Common myeloid progenitor, CD34-positive (primary cell): ENCODE results near the gene HIVEP2.

Source experiments
- CTCF ChIA-PET: fragments of 350-600 bp; sonication (Branson Sonifier 250); formaldehyde crosslinking; loops from one replicate; lab custom pipeline; 2021; ENCODE audit warnings: antibody characterized with exemption; lab: Charles Lee
- POLR2A ChIA-PET: fragments of 350-600 bp; sonication (Branson Sonifier 250); formaldehyde crosslinking; loops from one replicate; lab custom pipeline; 2021; ENCODE audit warnings: antibody characterized with exemption; lab: Charles Lee
- DNase-seq, 3 donors: peaks; one replicate each; pipeline versions ENCODE4 v3.0.0 to v3.0.0-alpha.2; 2013
- H3K27ac ChIP-seq, 2 experiments: 1 replicate in 1 of 2; 2 replicates in 1 of 2; pipeline ENCODE4 v1.7.0; 2013; ENCODE audit warnings: inconsistent platforms in 2 of 2, low read length in 2 of 2, mild to moderate bottlenecking in 2 of 2, low read depth in 1 of 2, moderate library complexity in 1 of 2; ENCODE audit not compliant: severe bottlenecking in 2 of 2, insufficient read depth in 1 of 2, poor library complexity in 1 of 2
- H3K27me3 ChIP-seq, 5 experiments: replicated peaks in 2 of 5; 1 replicate in 3 of 5; 2 replicates in 2 of 5; pipeline versions ENCODE4 v1.6.1 to v1.7.0; 2013; ENCODE audit warnings: low read length in 4 of 5, mild to moderate bottlenecking in 2 of 5, moderate library complexity in 2 of 5, inconsistent platforms in 1 of 5; ENCODE audit not compliant: insufficient read depth in 5 of 5, control insufficient read depth in 4 of 5
- H3K36me3 ChIP-seq, 4 experiments: 1 replicate in 2 of 4; 2 replicates in 2 of 4; pipeline versions ENCODE4 v1.6.1 to v1.7.0; 2013; ENCODE audit warnings: low read length in 3 of 4, control low read depth in 1 of 4, mild to moderate bottlenecking in 1 of 4; ENCODE audit not compliant: control insufficient read depth in 4 of 4, insufficient read depth in 4 of 4
- H3K4me1 ChIP-seq, 4 experiments: 1 replicate in 3 of 4; 2 replicates in 1 of 4; pipeline versions ENCODE4 v1.6.1 to v1.7.1; 2013; ENCODE audit warnings: low read length in 3 of 4, mild to moderate bottlenecking in 3 of 4, control low read depth in 1 of 4, inconsistent platforms in 1 of 4, moderate library complexity in 1 of 4; ENCODE audit not compliant: control insufficient read depth in 4 of 4, insufficient read depth in 4 of 4; ENCODE audit errors: control extremely low read depth in 1 of 4
- H3K4me3 ChIP-seq, 7 experiments: 1 replicate in 4 of 7; 2 replicates in 3 of 7; pipeline versions ENCODE4 v1.5.1 to v1.7.0; 2013; ENCODE audit warnings: mild to moderate bottlenecking in 7 of 7, low read length in 6 of 7, moderate library complexity in 6 of 7, inconsistent platforms in 2 of 7, low read depth in 2 of 7, control low read depth in 1 of 7; ENCODE audit not compliant: insufficient read depth in 4 of 7, control insufficient read depth in 1 of 7; ENCODE audit errors: extremely low read depth in 1 of 7
- H3K9me3 ChIP-seq, 5 experiments: 1 replicate in 4 of 5; 2 replicates in 1 of 5; pipeline versions ENCODE4 v1.6.1 to v1.7.1; 2013; ENCODE audit warnings: low read length in 4 of 5, mild to moderate bottlenecking in 2 of 5, inconsistent platforms in 1 of 5, low read depth in 1 of 5, moderate library complexity in 1 of 5; ENCODE audit not compliant: control insufficient read depth in 4 of 5, insufficient read depth in 2 of 5; ENCODE audit errors: control extremely low read depth in 1 of 5
- WGBS: methylation state at CpG from one replicate; pipeline ENCODE4 v1.1.5; 2013; ENCODE audit not compliant: insufficient coverage; 5-methylcytosine and 5-hydroxymethylcytosine counted together

Gene HIVEP2

GRCh38 chr6:142800240-142800639 is 144.7 kb downstream of the HIVEP2 start:
- ChIA-PET POLR2A (no interaction called here), CTCF (no interaction called here)
- Histone ChIP-seq H3K9me3 (no peaks in the 10 kb centered on the region), H3K27me3 (no peaks in the 10 kb centered on the region), H3K27ac (no peak overlapping the region), H3K36me3 (peaks cover 0 to 11% (median 0%) of the 10 kb centered on the region in 4 experiments), H3K4me1 (no peaks in the 10 kb centered on the region), H3K4me3 (no peak overlapping the region)
- no peak for DNase-seq

DNA sequence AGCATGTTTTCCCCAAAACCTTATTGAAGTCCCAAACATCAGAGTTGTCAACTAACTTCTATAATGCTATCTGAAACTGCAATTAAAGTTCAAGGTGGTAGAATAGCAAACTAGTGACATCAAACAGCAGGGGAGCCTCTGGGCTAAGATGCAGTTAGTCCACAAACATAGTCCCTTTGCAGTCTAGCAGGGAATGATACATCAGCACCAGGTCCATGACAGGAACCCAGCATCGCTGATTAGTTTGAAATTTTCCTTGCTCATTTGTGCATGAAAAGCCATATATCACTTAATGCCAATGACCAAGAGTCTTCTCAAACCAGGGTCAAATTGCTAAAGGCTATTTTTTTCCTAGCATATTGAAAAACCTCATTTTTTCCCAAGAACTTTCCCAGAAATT is 145.3 kb downstream of the HIVEP2 start:
- CTCF ChIA-PET = no interaction called here
- no peak overlapping the region for H3K4me3 ChIP-seq
- no peaks in the 10 kb centered on the region for H3K4me1 ChIP-seq
- 100% methylated on average over 1 of the region's 1 CpG for WGBS
- H3K27ac ChIP-seq = no peak overlapping the region
- no peaks in the 10 kb centered on the region for H3K27me3 ChIP-seq
- POLR2A ChIA-PET = no interaction called here
- no peak for DNase-seq
- no peaks in the 10 kb centered on the region for H3K9me3 ChIP-seq
- peaks cover 0 to 11% (median 0%) of the 10 kb centered on the region in 4 experiments for H3K36me3 ChIP-seq

DNA sequence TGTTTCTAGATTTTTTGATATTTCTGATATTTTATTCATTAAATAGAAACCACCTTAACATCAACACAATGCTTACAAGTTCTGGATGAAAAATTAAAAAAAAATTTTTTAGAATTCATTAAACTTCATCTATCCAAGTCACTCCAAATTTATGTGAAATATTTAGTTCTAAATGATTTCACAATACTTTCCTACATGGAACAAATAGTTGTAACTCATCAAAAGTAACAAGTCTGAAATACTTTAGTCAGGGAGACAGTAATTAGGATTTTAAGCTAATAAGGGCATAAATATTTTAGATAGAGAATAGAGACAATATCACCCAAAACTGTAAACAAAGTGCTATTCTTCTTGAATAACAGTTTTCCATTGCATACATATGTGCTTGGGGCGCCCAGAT is 147.8 kb downstream of the HIVEP2 start:
- H3K27me3 ChIP-seq = no peaks in the 10 kb centered on the region
- H3K36me3 ChIP-seq = peaks cover 0 to 11% (median 0%) of the 10 kb centered on the region in 4 experiments
- no peaks in the 10 kb centered on the region for H3K9me3 ChIP-seq
- no peak for DNase-seq
- H3K4me3 ChIP-seq = no peak overlapping the region
- CTCF ChIA-PET = no interaction called here
- WGBS = no CpG with 5 or more reads among the region's 1 CpG
- POLR2A ChIA-PET = no interaction called here
- H3K27ac ChIP-seq = no peak overlapping the region
- no peaks in the 10 kb centered on the region for H3K4me1 ChIP-seq

- POLR2A ChIA-PET = no interaction called here
Measured at GRCh38 chr6:142796571-142796970, 148.4 kb downstream of the HIVEP2 start.

DNA sequence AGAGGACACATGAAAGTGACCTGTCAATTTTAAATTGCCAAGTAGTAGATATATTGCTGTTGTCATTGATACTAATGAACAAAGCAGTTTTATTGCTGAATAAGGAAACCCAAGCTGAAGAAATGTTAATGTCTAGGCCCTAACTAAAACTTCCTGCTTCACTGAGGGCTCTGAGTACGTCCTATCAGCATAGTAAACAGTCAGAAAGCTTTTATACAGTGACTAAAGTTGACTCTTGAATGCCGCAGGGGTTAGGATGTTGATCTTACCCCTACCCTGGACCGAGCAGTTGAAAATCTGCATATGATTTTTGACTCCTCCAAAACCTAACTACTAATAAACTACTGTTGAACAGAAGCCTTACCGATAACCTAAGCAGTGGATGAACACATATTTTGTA is 149.0 kb downstream of the HIVEP2 start:
- Histone ChIP-seq H3K27me3 (no peaks in the 10 kb centered on the region), H3K27ac (no peak overlapping the region), H3K4me1 (no peaks in the 10 kb centered on the region), H3K9me3 (no peaks in the 10 kb centered on the region), H3K4me3 (no peak overlapping the region), H3K36me3 (peaks cover 0 to 10% (median 0%) of the 10 kb centered on the region in 4 experiments)
- 100% methylated on average over 2 of the region's 4 CpGs for WGBS
- no peak for DNase-seq
- ChIA-PET CTCF (interaction anchor here (0.6 kb wide), 1 partner anchor 34 kb away, joined by 3 read pairs; no protein-coding TSS in a partner anchor), POLR2A (no interaction called here)

More at GRCh38 chr6:142796571-142796970, 148.4 kb downstream of the HIVEP2 start:
- CTCF ChIA-PET = no interaction called here
- Histone ChIP-seq H3K9me3 (no peaks in the 10 kb centered on the region), H3K27me3 (no peaks in the 10 kb centered on the region), H3K36me3 (peaks cover 0 to 11% (median 0%) of the 10 kb centered on the region in 4 experiments), H3K4me3 (no peak overlapping the region), H3K27ac (no peak overlapping the region), H3K4me1 (no peaks in the 10 kb centered on the region)
- WGBS = 100% methylated on average over 4 of the region's 5 CpGs
- DNase-seq = no peak

- H3K4me3 ChIP-seq = no peak overlapping the region
- H3K27ac ChIP-seq = no peak overlapping the region
- H3K4me1 ChIP-seq = no peaks in the 10 kb centered on the region
- H3K36me3 ChIP-seq = peaks cover 0 to 10% (median 0%) of the 10 kb centered on the region in 4 experiments
- H3K27me3 ChIP-seq = no peaks in the 10 kb centered on the region
- no peaks in the 10 kb centered on the region for H3K9me3 ChIP-seq
- ChIA-PET CTCF (interaction anchor here (0.6 to 1.4 kb wide), 4 partner anchors 13 to 49 kb away, joined by 3 to 4 read pairs (median 3); no protein-coding TSS in a partner anchor), POLR2A (interaction anchor here (0.6 kb wide), 1 partner anchor 26 kb away, joined by 4 read pairs; no protein-coding TSS in a partner anchor)
- DNase-seq = no peak
- WGBS = 100% methylated on average over 2 of the region's 3 CpGs
Measured at GRCh38 chr6:142794424-142794823, 150.6 kb downstream of the HIVEP2 start.

- ChIA-PET CTCF (interaction anchor here (1.2 kb wide), 1 partner anchor 17 kb away, joined by 3 read pairs; no protein-coding TSS in a partner anchor), POLR2A (no interaction called here)
- no peaks in the 10 kb centered on the region for H3K4me1 ChIP-seq
- no peak overlapping the region for H3K27ac ChIP-seq
- no peaks in the 10 kb centered on the region for H3K9me3 ChIP-seq
- H3K36me3 ChIP-seq = peaks cover 0 to 3% (median 0%) of the 10 kb centered on the region in 4 experiments
- H3K27me3 ChIP-seq = no peaks in the 10 kb centered on the region
- DNase-seq = no peak
- WGBS = no CpG with 5 or more reads among the region's 1 CpG
- H3K4me3 ChIP-seq = no peak overlapping the region
Measured at GRCh38 chr6:142790257-142790656, 154.7 kb downstream of the HIVEP2 start.
